CD4-positive, alpha-beta T cell (primary cell): ENCODE results near the gene GCLM. TPM values are rescaled to one million over a fixed set of nuclear protein-coding genes. Genes with fewer than 3 reads are reported as not detected.

Source experiments
- ATAC-seq: fragments of 200-7000 bp; cut with Tn5 transposase; one replicate; pipeline ENCODE4 v1.10.0; 2022; ENCODE audit warnings: mild to moderate bottlenecking; ENCODE audit not compliant: poor library complexity
- CTCF ChIA-PET: fragments of 350-600 bp; sonication (Branson Sonifier 250); formaldehyde crosslinking; loops from one replicate; lab custom pipeline; 2021; ENCODE audit warnings: antibody characterized with exemption, inconsistent platforms; lab: Charles Lee
- POLR2A ChIA-PET: fragments of 350-600 bp; sonication (Branson Sonifier 250); formaldehyde crosslinking; loops from one replicate; lab custom pipeline; 2021; ENCODE audit warnings: antibody characterized with exemption, inconsistent platforms; lab: Charles Lee
- DNase-seq, 14 experiments: peaks; one replicate each; pipeline ENCODE4 v3.0.0-alpha.2; 2013 to 2020; ENCODE audit warnings: mixed read lengths in 2 of 14
- H3K27ac ChIP-seq, 2 donors: one replicate each; pipeline versions ENCODE4 v1.5.1 to v1.7.0; 2013; ENCODE audit warnings: low read length in 2 of 2, low read depth in 1 of 2, mild to moderate bottlenecking in 1 of 2
- H3K27me3 ChIP-seq, 2 experiments: 1 replicate in 1 of 2; 2 replicates in 1 of 2; pipeline versions ENCODE4 v1.6.1 to v1.7.0; 2013; ENCODE audit warnings: low read length in 2 of 2, control low read depth in 1 of 2, mild to moderate bottlenecking in 1 of 2, moderate library complexity in 1 of 2; ENCODE audit not compliant: insufficient read depth in 2 of 2, control insufficient read depth in 1 of 2
- H3K36me3 ChIP-seq: one replicate; pipeline ENCODE4 v1.6.1; 2013; ENCODE audit warnings: low read length, control low read depth; ENCODE audit not compliant: insufficient read depth
- H3K4me1 ChIP-seq: one replicate; pipeline ENCODE4 v1.6.1; 2013; ENCODE audit warnings: low read length, control low read depth; ENCODE audit not compliant: insufficient read depth
- H3K4me3 ChIP-seq: one replicate; pipeline ENCODE4 v1.5.1; 2013; ENCODE audit warnings: mild to moderate bottlenecking, low read length, moderate library complexity
- H3K9me3 ChIP-seq, 2 experiments: 1 replicate in 1 of 2; 2 replicates in 1 of 2; pipeline versions ENCODE4 v1.6.1 to v1.7.0; 2013; ENCODE audit warnings: low read length in 2 of 2, mild to moderate bottlenecking in 2 of 2, control low read depth in 1 of 2, moderate library complexity in 1 of 2; ENCODE audit not compliant: control insufficient read depth in 1 of 2, insufficient read depth in 1 of 2
- H3K27ac Mint-ChIP-seq: one replicate; pipeline ENCODE4 v1.8.0; 2020; ENCODE audit warnings: mixed read lengths
- H3K27me3 Mint-ChIP-seq: one replicate; pipeline ENCODE4 v1.8.0; 2021; ENCODE audit warnings: mixed read lengths
- H3K36me3 Mint-ChIP-seq: one replicate; pipeline ENCODE4 v1.8.0; 2021; ENCODE audit warnings: low read depth, mixed read lengths
- H3K4me1 Mint-ChIP-seq: one replicate; pipeline ENCODE4 v1.8.0; 2021; ENCODE audit warnings: low read depth, mixed read lengths
- H3K4me3 Mint-ChIP-seq: one replicate; pipeline ENCODE4 v1.8.0; 2020; ENCODE audit warnings: mild to moderate bottlenecking, mixed read lengths
- H3K9me3 Mint-ChIP-seq: one replicate; pipeline ENCODE4 v1.8.0; 2020; ENCODE audit warnings: mixed read lengths
- CTCF ChIP-seq: fragments of 200-600 bp; IDR thresholded peaks from one replicate; pipeline ENCODE4 v1.8.0; 2022; ENCODE audit warnings: antibody characterized with exemption, mild to moderate bottlenecking
- intact Hi-C, 2 experiments: fragments of 100-400 bp; cut with DNase I in 1 of 2; cut with micrococcal nuclease in 1 of 2; formaldehyde crosslinking; loops; one replicate each; pipeline versions ENCODE4 v1.15.1 to v1.9.0; 2023 to 2025; cut with DNase I, micrococcal nuclease
- total RNA-seq, 174 experiments: library from RNA in 2 of 174; stranded (reverse) in 2 of 174; gene quantifications; one replicate each; pipeline ENCODE4 v1.2.3 and lab custom pipeline; 2021 to 2026

Gene GCLM
- total RNA-seq, 2 experiments from 2014 or later, result 6.1 to 6.8 TPM

GRCh38 chr1:93905734-93906133, 3.5 kb downstream of the GCLM start:
- Mint-ChIP-seq H3K27me3 (no peaks in the 10 kb centered on the region), H3K36me3 (peaks cover 10% of the 10 kb centered on the region), H3K4me1 (peaks cover 53% of the 10 kb centered on the region), H3K9me3 (no peaks in the 10 kb centered on the region), H3K27ac (no peak overlapping the region), H3K4me3 (peak overlapping the region; percentile 70)
- no peak for ATAC-seq
- no peak for DNase-seq
- no peak for TF ChIP-seq CTCF
- H3K4me3 ChIP-seq, result no peak overlapping the region
- ChIA-PET POLR2A (no interaction called here), CTCF (no interaction called here)
- no peaks in the 10 kb centered on the region for H3K27me3 ChIP-seq
- no peak overlapping the region for H3K27ac ChIP-seq
- peaks cover 7% of the 10 kb centered on the region for H3K36me3 ChIP-seq
- peaks cover 20% of the 10 kb centered on the region for H3K4me1 ChIP-seq
- intact Hi-C loops, result loop anchor here (5.0 to 10.0 kb wide), 5 partner anchors 468 to 721 kb away; partner anchors contain the start of genes ABCD3 (in 1 of the 2), CCDC18 (in 1 of the 2) and TMED5 (in 1 of the 2)
- no peaks in the 10 kb centered on the region for H3K9me3 ChIP-seq

DNA sequence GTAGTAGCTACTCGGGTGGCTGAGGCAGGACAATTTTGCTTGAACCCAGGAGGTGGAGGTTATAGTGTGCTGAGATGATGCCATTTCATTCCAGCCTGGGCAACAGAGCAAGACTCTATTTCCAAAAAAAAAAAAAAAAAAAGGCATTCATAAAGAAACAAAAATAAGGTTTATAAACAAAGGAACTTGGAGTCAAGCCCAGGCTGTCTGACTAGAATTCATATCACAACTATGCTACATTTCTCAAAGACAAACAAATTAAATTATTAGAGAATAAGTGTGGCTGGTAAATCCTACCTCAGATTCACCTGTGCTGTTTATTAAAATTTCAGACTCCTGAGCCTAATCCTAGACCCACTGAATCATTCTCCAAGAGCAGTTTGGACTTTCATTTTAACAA, 4.2 kb downstream of the GCLM start:
- DNase-seq, result no peak
- peaks cover 13% of the 10 kb centered on the region for H3K36me3 Mint-ChIP-seq
- H3K4me3 Mint-ChIP-seq, result no peak overlapping the region
- peaks cover 13% of the 10 kb centered on the region for H3K36me3 ChIP-seq
- POLR2A ChIA-PET, result interaction anchor here (1.0 to 1.2 kb wide), 2 partner anchors 26 to 59 kb away, joined by 3 to 4 read pairs; no protein-coding TSS in a partner anchor
- no peak for ATAC-seq
- peak overlapping the region in 1 of 2 donors; percentile 55 for H3K27ac ChIP-seq
- no peaks in the 10 kb centered on the region for H3K27me3 Mint-ChIP-seq
- TF ChIP-seq CTCF, result no peak
- H3K27ac Mint-ChIP-seq, result peak overlapping the region; percentile 72
- no peak overlapping the region for H3K4me3 ChIP-seq
- CTCF ChIA-PET, result no interaction called here
- H3K9me3 ChIP-seq, result no peaks in the 10 kb centered on the region
- peaks cover 20% of the 10 kb centered on the region for H3K4me1 ChIP-seq
- intact Hi-C loops, result loop anchor here (5.0 to 10.0 kb wide), 5 partner anchors 468 to 720 kb away; partner anchors contain the start of genes ABCD3 (in 1 of the 2), CCDC18 (in 1 of the 2) and TMED5 (in 1 of the 2)
- H3K9me3 Mint-ChIP-seq, result no peaks in the 10 kb centered on the region
- H3K4me1 Mint-ChIP-seq, result peaks cover 50% of the 10 kb centered on the region
- no peaks in the 10 kb centered on the region for H3K27me3 ChIP-seq

DNA sequence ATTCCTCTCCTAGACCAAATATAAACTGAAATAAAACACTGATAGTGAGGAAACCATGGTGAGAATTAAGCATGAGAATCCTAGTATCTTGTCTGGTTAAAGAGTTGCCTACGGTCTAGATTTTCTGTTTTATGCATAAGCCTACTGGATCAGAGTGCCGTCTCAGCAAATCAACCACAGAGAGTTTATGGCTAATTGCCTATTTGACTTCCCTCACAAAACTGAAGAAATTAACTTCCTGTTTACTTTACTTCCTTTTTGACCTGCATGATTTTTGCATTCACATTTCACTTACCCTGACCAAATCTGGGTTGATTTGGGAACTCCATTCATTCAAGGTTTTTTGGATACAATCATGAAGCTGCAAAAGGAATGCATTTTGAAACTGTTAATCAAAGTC, 5.0 kb downstream of the GCLM start:
- Histone ChIP-seq H3K36me3 (peaks cover 13% of the 10 kb centered on the region), H3K4me1 (peaks cover 14% of the 10 kb centered on the region), H3K27ac (peak overlapping the region in 1 of 2 donors; percentile 55), H3K4me3 (no peak overlapping the region), H3K9me3 (no peaks in the 10 kb centered on the region), H3K27me3 (no peaks in the 10 kb centered on the region)
- no peak for TF ChIP-seq CTCF
- Mint-ChIP-seq H3K4me1 (peaks cover 45% of the 10 kb centered on the region), H3K4me3 (peak overlapping the region; percentile 40), H3K27me3 (no peaks in the 10 kb centered on the region), H3K27ac (peak overlapping the region; percentile 72), H3K36me3 (peaks cover 20% of the 10 kb centered on the region), H3K9me3 (no peaks in the 10 kb centered on the region)
- POLR2A ChIA-PET, result interaction anchor here (1.0 to 1.2 kb wide), 2 partner anchors 25 to 58 kb away, joined by 3 to 4 read pairs; no protein-coding TSS in a partner anchor
- DNase-seq (peak in 3 of 14 experiments; percentile 32 to 59 (median 37)), ATAC-seq (no peak)
- intact Hi-C loops, result loop anchor here (10.0 kb wide), 2 partner anchors 469 to 719 kb away; partner anchors contain the start of genes CCDC18 (in 1 of the 2) and TMED5 (in 1 of the 2)
- CTCF ChIA-PET, result no interaction called here
